Left cardiac atrium (tissue), 4 donors: Measurements from ENCODE around the gene RBBP4. TPM values are rescaled to one million over a fixed set of nuclear protein-coding genes. Genes with fewer than 3 reads are reported as not detected.
"Not testable (repeated sequence)": the region's sequence is repeated elsewhere in the genome, so short reads cannot be mapped to it uniquely, and the experiment has no call there.

Source experiments
- ATAC-seq, 2 donors: fragments of 200-7000 bp; cut with Tn5 transposase; one replicate each; pipeline ENCODE4 v1.9.1; 2020; ENCODE audit warnings: mild to moderate bottlenecking in 2 of 2, moderate library complexity in 2 of 2
- DNase-seq: peaks from one replicate; pipeline ENCODE4 v3.0.0-alpha.2; 2020
- intact Hi-C, 2 donors: fragments of 100-400 bp; cut with DNase I; formaldehyde crosslinking; loops; one replicate each; pipeline versions ENCODE4 v1.14.1 to v1.15.1; 2022 to 2023
- total RNA-seq, 2 donors: library from RNA; stranded (reverse); fragmentation: NEBNext Ultra II Directional; extraction: Animal tissue kit (Norgen Biotek cat#: 25700); gene quantifications; one replicate each; pipeline ENCODE4 v1.2.1, GENCODE V29; 2021
- donor health status: DM: no; HTN: yes; CAD: no.
- donor health status: DM: no; HTN: yes; CAD: no; lungs with severe emphysema.
- donor health status: DM: yes; HTN: yes; CAD: no.
- donor health status: Dilated cardiomyopathy.

RBBP4 gene
- total RNA-seq, 2 donors from 2014 or later = 95.8 to 108 TPM

- not testable (repeated sequence) for DNase-seq, ATAC-seq
- intact Hi-C loops = loop anchor here in 1 of 2 donors (5.0 kb wide), 1 partner anchor 61 kb away; no protein-coding TSS in a partner anchor
These were observed 60.2 kb downstream of the RBBP4 start for GRCh38 chr1:32711221-32711620.

GRCh38 chr1:32713081-32713480 lies 62.1 kb downstream of the RBBP4 start:
- DNase-seq (no peak), ATAC-seq (no peak)
- intact Hi-C loops = loop anchor here (2.0 to 5.0 kb wide), 2 partner anchors 59 to 60 kb away; no protein-coding TSS in a partner anchor

GRCh38 chr1:32714277-32714676 lies 63.3 kb downstream of the RBBP4 start:
- intact Hi-C loops = loop anchor here in 1 of 2 donors (5.0 kb wide), 1 partner anchor 58 kb away; no protein-coding TSS in a partner anchor
- ATAC-seq (no peak), DNase-seq (no peak)

- DNase-seq (no peak), ATAC-seq (no peak)
- intact Hi-C loops = no loop called here
These were observed 64.9 kb downstream of the RBBP4 start for GRCh38 chr1:32715901-32716311.

- ATAC-seq = peak; percentile 67 to 82
- peak; percentile 69 for DNase-seq
- intact Hi-C loops = no loop called here
These were observed 65.5 kb downstream of the RBBP4 start for GRCh38 chr1:32716312-32717148.

- DNase-seq = no peak
- intact Hi-C loops = no loop called here
- ATAC-seq = no peak
These were observed 66.5 kb downstream of the RBBP4 start for GRCh38 chr1:32717503-32717902.

- intact Hi-C loops = no loop called here
- no peak for DNase-seq
- no peak for ATAC-seq
These were observed 67.0 kb downstream of the RBBP4 start for GRCh38 chr1:32718036-32718435.

GRCh38 chr1:32718527-32718926 lies 67.5 kb downstream of the RBBP4 start:
- intact Hi-C loops = no loop called here
- ATAC-seq = no peak
- no peak for DNase-seq

- no peak for ATAC-seq
- DNase-seq = no peak
- intact Hi-C loops = no loop called here
These were observed 68.8 kb downstream of the RBBP4 start for GRCh38 chr1:32719681-32720275.

GRCh38 chr1:32724678-32725614 lies 73.9 kb downstream of the RBBP4 start:
- intact Hi-C loops = no loop called here

GRCh38 chr1:32725615-32725982 lies 74.6 kb downstream of the RBBP4 start:
- intact Hi-C loops = no loop called here
- DNase-seq (no peak), ATAC-seq (no peak)

More at GRCh38 chr1:32724678-32725614, 73.9 kb downstream of the RBBP4 start:
- DNase-seq (peak; percentile 81), ATAC-seq (peak; percentile 82 to 98)

- ATAC-seq = no peak
- intact Hi-C loops = no loop called here
- no peak for DNase-seq
These were observed 76.9 kb downstream of the RBBP4 start for GRCh38 chr1:32727876-32728275.

- ATAC-seq (no peak), DNase-seq (no peak)
- intact Hi-C loops = no loop called here
These were observed 77.5 kb downstream of the RBBP4 start for GRCh38 chr1:32728413-32729077.

GRCh38 chr1:32729254-32730046 lies 78.4 kb downstream of the RBBP4 start:
- DNase-seq = no peak

GRCh38 chr1:32733582-32734321 lies 82.7 kb downstream of the RBBP4 start:
- DNase-seq (no peak), ATAC-seq (peak in 1 of 2 donors; percentile 36)
- intact Hi-C loops = no loop called here

More at GRCh38 chr1:32729254-32730046, 78.4 kb downstream of the RBBP4 start:
- intact Hi-C loops = no loop called here
- no peak for ATAC-seq
